Right cardiac atrium (tissue), 5 donors: Measurements from ENCODE around the gene PLEKHN1. TPM values are rescaled to one million over a fixed set of nuclear protein-coding genes. Genes with fewer than 3 reads are reported as not detected.

Experiments
- ATAC-seq, 2 donors: fragments of 200-7000 bp; cut with Tn5 transposase; one replicate each; pipeline versions ENCODE4 v1.8.0 to v1.9.1; 2020; ENCODE audit warnings: moderate library complexity in 2 of 2, mild to moderate bottlenecking in 1 of 2
- DNase-seq, 3 donors: peaks; one replicate each; pipeline ENCODE4 v3.0.0-alpha.2; 2020
- H3K27ac ChIP-seq: one replicate; pipeline ENCODE4 v1.5.1; 2013; ENCODE audit warnings: mild to moderate bottlenecking, low read length, control low read depth, moderate library complexity
- H3K27me3 ChIP-seq: one replicate; pipeline ENCODE4 v1.6.1; 2013; ENCODE audit not compliant: control insufficient read depth, insufficient read depth
- H3K4me1 ChIP-seq: one replicate; pipeline ENCODE4 v1.6.1; 2013; ENCODE audit warnings: low read length; ENCODE audit not compliant: control insufficient read depth, insufficient read depth
- H3K4me3 ChIP-seq: one replicate; pipeline ENCODE4 v1.5.1; 2013; ENCODE audit warnings: low read length, control low read depth
- H3K9me3 ChIP-seq: one replicate; pipeline ENCODE4 v1.6.1; 2013; ENCODE audit warnings: low read length; ENCODE audit not compliant: control insufficient read depth
- WGBS: extraction: QIAGEN DNeasy Blood & Tissue Kit; methylation state at CpG from one replicate; pipeline ENCODE4 v1.1.7; 2013; 5-methylcytosine and 5-hydroxymethylcytosine counted together
- intact Hi-C, 4 donors: fragments of 100-400 bp; cut with DNase I; formaldehyde crosslinking; loops; one replicate each; pipeline versions ENCODE4 v1.11.0 to v1.14.0; 2022 to 2023
- polyA plus RNA-seq: library from polyadenylated mRNA; stranded (reverse); fragments of 200-250 nt; gene quantifications from one replicate; pipeline ENCODE4 v1.2.3, GENCODE V29; 2013
- total RNA-seq, 4 donors: library from RNA; stranded (reverse); fragmentation: NEBNext Ultra II Directional; extraction: Animal tissue kit (Norgen Biotek cat#: 25700); gene quantifications; one replicate each; pipeline ENCODE4 v1.2.1, GENCODE V29; 2021
- donor health status: healthy with polysubstance abuse.
- donor health status: DM: no; HTN: yes; CAD: no.
- donor health status: DM: no; HTN: no; CAD: no.
- donor health status: DM: no; HTN: yes; CAD: no; lungs with severe emphysema.
- donor health status: DM: yes; HTN: yes; CAD: no.

Gene PLEKHN1
- total and polyA plus RNA-seq, 5 donors: 0.14 to 0.41 TPM; not detected in 3

DNA sequence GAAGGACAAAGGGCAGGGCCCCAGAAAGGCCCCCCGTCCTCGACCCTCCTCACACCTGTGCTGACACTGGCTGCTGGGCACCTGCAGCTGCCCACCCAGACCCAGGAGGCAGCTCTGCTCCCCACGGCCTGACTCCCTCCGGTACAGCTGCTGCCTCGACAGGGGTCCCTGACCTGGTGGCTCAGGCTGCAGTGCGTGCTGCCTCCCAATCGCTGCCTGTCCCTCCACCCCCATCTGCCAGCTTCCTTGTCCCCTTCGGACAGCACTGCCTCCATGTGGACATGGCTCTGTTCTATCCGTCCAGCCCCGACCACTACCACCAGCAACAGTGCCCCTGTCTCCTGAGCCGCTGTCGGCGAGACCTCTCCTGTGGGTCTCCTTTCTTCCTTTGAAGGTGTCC lies 11.4 kb upstream of the PLEKHN1 start:
- ATAC-seq (no peak), DNase-seq (no peak)
- intact Hi-C loops: loop anchor here in 1 of 4 donors (10.0 kb wide), 1 partner anchor 50 kb away; no protein-coding TSS in a partner anchor
- no peak overlapping the region for H3K27ac ChIP-seq
- H3K4me3 ChIP-seq: no peak overlapping the region
- no peaks in the 10 kb centered on the region for H3K9me3 ChIP-seq
- 83% methylated on average over 13 of the region's 13 CpGs for WGBS
- H3K27me3 ChIP-seq: no peaks in the 10 kb centered on the region
- no peaks in the 10 kb centered on the region for H3K4me1 ChIP-seq

DNA sequence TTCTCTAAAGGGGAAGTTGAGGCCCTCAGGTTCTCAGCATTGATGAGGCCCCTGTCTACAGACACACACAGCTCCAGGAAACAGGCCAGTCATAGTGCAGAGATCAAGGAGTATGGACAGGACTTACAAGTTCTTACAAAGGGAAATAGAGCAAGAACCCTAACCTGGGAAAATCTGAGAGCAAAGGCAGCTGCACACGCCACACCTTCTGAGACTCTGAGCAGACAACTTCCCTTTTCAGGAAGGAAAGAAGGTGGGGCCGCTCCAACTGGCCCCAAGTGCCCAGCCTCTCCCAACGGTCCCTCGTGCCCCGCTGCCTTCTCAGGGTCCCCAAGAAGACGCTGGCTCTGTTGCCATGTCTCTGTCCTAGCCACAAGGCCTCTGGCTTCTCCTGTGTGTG lies 10.8 kb upstream of the PLEKHN1 start:
- H3K27ac ChIP-seq: no peak overlapping the region
- 71% methylated on average over 6 of the region's 6 CpGs for WGBS
- no peaks in the 10 kb centered on the region for H3K4me1 ChIP-seq
- no peaks in the 10 kb centered on the region for H3K27me3 ChIP-seq
- DNase-seq (no peak), ATAC-seq (no peak)
- intact Hi-C loops: loop anchor here in 1 of 4 donors (10.0 kb wide), 1 partner anchor 51 kb away; no protein-coding TSS in a partner anchor
- no peak overlapping the region for H3K4me3 ChIP-seq
- H3K9me3 ChIP-seq: no peaks in the 10 kb centered on the region

- Histone ChIP-seq H3K27ac (no peak overlapping the region), H3K4me3 (no peak overlapping the region), H3K4me1 (no peaks in the 10 kb centered on the region), H3K27me3 (no peaks in the 10 kb centered on the region), H3K9me3 (no peaks in the 10 kb centered on the region)
- no peak for DNase-seq
- ATAC-seq: no peak
- intact Hi-C loops: loop anchor here in 1 of 4 donors (10.0 kb wide), 1 partner anchor 52 kb away; no protein-coding TSS in a partner anchor
- 91% methylated on average over 11 of the region's 11 CpGs for WGBS
Measured at GRCh38 chr1:956636-957035, 9.6 kb upstream of the PLEKHN1 start.

GRCh38 chr1:958823-959730 lies 7.2 kb upstream of the PLEKHN1 start, which contains the start of gene NOC2L:
NOC2L (minus strand) TSS chr1:959256; CDS start chr1:959240, 16 bp downstream.
- H3K9me3 ChIP-seq: no peaks in the 10 kb centered on the region
- intact Hi-C loops: loop anchor here in 1 of 4 donors (10.0 kb wide), 1 partner anchor 54 kb away; no protein-coding TSS in a partner anchor
- H3K4me3 ChIP-seq: peak within 1 kb of the TSS; percentile 92
- ATAC-seq (peak; percentile 91 to 92), DNase-seq (peak; percentile 93 to 98 (median 97))
- H3K27ac ChIP-seq: no peak within 1 kb of the TSS
- no peaks in the 10 kb centered on the region for H3K27me3 ChIP-seq
- 7% methylated on average over 101 of the region's 101 CpGs for WGBS
- no peaks in the 10 kb centered on the region for H3K4me1 ChIP-seq

- H3K27ac ChIP-seq: no peak overlapping the region
- DNase-seq (no peak), ATAC-seq (peak in 1 of 2 donors; percentile 8)
- no peaks in the 10 kb centered on the region for H3K9me3 ChIP-seq
- no peaks in the 10 kb centered on the region for H3K4me1 ChIP-seq
- no peaks in the 10 kb centered on the region for H3K27me3 ChIP-seq
- intact Hi-C loops: loop anchor here in 1 of 4 donors (10.0 kb wide), 1 partner anchor 55 kb away; no protein-coding TSS in a partner anchor
- peak overlapping the region; percentile 92 for H3K4me3 ChIP-seq
- 28% methylated on average over 57 of the region's 57 CpGs for WGBS
Measured at GRCh38 chr1:959731-960362, 6.4 kb upstream of the PLEKHN1 start.

DNA sequence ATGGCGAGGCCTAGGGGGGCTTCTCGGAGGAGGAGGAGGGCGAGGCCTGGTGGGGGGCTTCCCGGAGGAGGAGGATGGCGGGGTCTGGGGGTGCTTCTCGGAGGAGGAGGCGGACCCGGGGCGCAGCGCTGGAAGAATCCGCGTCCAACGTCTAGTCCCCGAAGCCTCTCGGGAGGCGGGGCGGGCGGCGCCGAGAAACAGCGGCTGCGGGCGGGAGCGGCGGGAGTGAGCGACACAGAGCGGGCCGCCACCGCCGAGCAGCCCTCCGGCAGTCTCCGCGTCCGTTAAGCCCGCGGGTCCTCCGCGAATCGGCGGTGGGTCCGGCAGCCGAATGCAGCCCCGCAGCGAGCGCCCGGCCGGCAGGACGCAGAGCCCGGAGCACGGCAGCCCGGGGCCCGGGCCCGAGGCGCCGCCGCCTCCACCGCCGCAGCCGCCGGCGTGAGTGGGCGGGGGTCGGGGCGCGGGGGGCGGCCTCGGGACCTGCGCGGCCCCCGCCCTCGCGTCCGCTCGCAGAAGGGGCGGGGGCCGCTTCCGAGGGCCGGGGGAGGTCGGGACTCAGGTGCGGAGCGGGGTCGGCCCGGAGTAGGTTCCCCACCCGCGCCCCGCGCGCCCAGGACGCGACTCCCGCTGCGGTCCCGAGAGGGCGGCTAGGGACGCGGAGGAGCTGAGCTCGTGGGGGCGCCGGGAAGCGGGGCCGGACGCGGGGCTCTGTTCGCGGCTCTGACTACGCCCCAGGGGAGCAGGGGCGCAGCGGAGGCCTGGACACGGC lies 5.7 kb upstream of the PLEKHN1 start, which contains the start of gene KLHL17:
KLHL17 (plus strand) TSS at position 222 of the 769 bp plus-strand sequence; CDS start at position 332, 110 bp downstream.
- Histone ChIP-seq H3K4me3 (peak within 1 kb of the TSS; percentile 92), H3K4me1 (no peaks in the 10 kb centered on the region), H3K27ac (no peak within 1 kb of the TSS), H3K27me3 (no peaks in the 10 kb centered on the region), H3K9me3 (no peaks in the 10 kb centered on the region)
- DNase-seq: peak; percentile 82 to 92 (median 91)
- WGBS: under 1% methylated on average over 101 of the region's 109 CpGs
- ATAC-seq: peak; percentile 50 to 51
- intact Hi-C loops: no loop called here

DNA sequence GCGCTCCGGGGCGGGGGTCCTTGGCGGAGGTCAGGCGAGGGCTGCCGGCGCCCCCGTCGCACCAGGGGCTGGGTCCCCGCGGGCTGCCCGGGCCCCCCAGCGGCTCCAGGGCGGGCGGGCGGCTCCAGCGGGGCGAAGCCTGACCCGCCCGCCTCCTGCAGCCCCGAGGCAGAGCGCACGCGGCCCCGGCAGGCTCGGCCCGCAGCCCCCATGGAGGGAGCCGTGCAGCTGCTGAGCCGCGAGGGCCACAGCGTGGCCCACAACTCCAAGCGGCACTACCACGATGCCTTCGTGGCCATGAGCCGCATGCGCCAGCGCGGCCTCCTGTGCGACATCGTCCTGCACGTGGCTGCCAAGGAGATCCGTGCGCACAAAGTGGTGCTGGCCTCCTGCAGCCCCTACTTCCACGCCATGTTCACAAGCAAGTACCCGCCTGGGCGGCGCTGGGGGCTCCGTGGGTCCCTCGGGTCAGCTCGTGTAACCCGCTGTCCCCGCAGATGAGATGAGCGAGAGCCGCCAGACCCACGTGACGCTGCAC lies 5.1 kb upstream of the PLEKHN1 start:
- no peaks in the 10 kb centered on the region for H3K4me1 ChIP-seq
- ATAC-seq: no peak
- H3K27me3 ChIP-seq: no peaks in the 10 kb centered on the region
- peak overlapping the region; percentile 92 for H3K4me3 ChIP-seq
- DNase-seq: peak in 1 of 3 donors; percentile 63
- H3K9me3 ChIP-seq: no peaks in the 10 kb centered on the region
- intact Hi-C loops: no loop called here
- no peak overlapping the region for H3K27ac ChIP-seq
- 37% methylated on average over 56 of the region's 56 CpGs for WGBS

- ATAC-seq (no peak), DNase-seq (no peak)
- no peak overlapping the region for H3K27ac ChIP-seq
- no peaks in the 10 kb centered on the region for H3K4me1 ChIP-seq
- intact Hi-C loops: no loop called here
- H3K27me3 ChIP-seq: no peaks in the 10 kb centered on the region
- WGBS: 95% methylated on average over 57 of the region's 57 CpGs
- H3K9me3 ChIP-seq: no peaks in the 10 kb centered on the region
- H3K4me3 ChIP-seq: no peak overlapping the region
Measured at GRCh38 chr1:962381-963300, 3.6 kb upstream of the PLEKHN1 start.

DNA sequence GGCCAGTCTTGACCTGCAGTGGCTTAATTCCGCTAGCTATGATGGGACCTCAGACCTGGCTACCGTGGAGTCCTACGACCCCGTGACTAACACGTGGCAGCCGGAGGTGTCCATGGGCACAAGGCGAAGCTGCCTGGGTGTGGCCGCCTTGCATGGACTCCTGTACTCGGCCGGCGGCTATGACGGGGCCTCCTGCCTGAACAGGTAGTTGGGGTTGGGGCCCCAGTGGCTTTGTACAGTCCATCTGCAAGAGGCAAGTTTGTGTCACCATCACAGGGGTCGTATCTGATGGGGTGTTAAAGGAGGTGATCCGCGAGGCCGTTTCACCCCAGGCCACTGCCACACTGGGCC lies 3.0 kb upstream of the PLEKHN1 start:
- DNase-seq (no peak), ATAC-seq (no peak)
- no peak overlapping the region for H3K4me3 ChIP-seq
- H3K9me3 ChIP-seq: no peaks in the 10 kb centered on the region
- no peaks in the 10 kb centered on the region for H3K4me1 ChIP-seq
- H3K27me3 ChIP-seq: no peaks in the 10 kb centered on the region
- intact Hi-C loops: no loop called here
- whole genome bisulfite sequencing: 93% methylated on average over 16 of the region's 16 CpGs
- no peak overlapping the region for H3K27ac ChIP-seq
